GOT3 (cell line): ENCODE results near the gene COPE.

Experiments used
- DNase-seq: peaks from one replicate; lab custom pipeline; 2025; ENCODE audit warnings: mixed read lengths; lab: John Stamatoyannopoulos, UW

COPE gene

DNA sequence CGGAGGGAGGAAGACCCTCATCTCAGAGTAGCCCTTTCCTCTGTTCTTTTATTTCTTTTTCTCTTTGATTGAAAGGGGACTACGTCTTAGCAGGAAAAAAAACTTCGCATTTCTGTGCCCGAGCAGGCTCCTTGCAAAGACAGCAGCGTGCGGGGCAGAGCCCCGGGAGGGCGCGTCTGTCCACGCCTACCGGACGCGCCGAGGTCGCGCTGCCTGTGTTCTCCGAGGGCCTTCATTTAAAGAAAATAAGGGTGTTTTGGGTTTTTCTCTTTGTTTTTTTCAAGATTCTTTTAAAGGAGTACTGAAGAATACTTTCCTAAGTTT lies 52.4 kb downstream of the COPE start:
- DNase-seq: no peak

DNA sequence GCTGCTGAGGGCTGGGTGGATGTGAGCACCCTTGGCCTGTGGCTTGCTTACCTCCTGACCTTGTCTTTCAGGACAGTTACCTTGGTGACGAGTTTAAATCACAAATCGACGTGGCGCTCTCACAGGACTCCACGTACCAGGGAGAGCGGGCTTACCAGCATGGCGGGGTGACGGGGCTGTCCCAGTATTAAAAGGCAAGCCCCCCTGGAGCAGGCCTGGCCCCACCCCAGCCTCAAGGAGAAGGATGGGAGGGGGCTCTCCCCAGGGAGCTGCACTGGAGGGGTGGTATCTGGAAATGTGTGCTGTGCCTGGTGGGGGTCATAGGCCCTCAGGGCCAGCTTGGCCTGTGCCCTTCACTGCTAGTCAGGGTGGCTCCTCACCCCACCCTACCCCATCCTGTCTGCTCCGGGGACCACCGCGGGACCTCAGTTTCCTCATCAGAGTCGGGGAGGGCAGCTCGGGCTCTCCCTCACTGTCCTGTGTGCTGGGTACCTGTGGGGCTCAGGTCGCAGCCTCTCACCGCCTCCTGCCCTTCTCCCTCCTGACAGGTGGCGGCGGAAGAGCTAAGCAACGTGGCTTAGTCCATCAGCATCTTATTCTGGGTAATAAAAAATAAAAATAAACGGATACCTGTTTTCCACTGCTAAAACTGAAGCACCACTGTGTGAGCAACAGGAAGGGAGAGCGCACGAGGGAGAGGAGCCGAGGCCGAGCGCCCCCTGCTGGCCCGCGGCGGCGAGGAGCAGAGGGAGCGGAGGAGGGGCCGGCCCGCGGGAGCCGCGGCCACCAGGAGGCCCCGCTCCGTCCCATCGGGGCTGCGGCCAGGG lies 53.0 kb downstream of the COPE start:
- DNase-seq: no peak

DNA sequence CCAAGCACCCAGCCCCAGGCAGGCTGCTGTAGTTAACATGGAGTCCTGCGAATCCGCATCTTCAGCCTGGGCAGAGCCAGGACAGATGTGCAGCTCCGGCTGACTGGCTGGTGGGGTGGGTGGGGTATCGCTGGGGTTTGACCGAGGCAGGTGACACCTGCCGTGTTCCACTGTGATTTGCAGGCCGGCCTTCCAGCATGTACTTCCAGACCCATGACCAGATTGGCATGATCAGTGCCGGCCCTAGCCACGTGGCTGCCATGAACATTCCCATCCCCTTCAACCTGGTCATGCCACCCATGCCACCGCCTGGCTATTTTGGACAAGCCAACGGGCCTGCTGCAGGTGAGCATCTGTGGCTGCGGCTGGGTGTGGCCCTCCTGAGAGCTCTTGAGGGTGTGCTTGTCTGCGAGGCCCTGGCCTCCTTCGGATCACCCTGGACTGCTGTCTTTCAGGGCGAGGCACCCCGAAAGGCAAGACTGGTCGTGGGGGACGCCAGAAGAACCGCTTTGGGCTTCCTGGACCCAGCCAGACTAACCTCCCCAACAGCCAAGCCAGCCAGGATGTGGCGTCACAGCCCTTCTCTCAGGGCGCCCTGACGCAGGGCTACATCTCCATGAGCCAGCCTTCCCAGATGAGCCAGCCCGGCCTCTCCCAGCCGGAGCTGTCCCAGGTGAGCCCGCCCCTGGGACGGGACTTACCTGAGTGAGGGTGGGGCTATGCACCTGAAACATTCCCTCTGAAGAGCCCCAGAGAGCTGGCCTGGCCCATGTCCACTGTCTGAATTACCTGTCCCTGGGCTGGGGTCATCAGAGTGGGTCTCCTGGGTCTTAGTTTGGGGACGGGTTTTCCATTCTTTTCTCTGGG lies 53.8 kb downstream of the COPE start:
- no peak for DNase-seq

DNA sequence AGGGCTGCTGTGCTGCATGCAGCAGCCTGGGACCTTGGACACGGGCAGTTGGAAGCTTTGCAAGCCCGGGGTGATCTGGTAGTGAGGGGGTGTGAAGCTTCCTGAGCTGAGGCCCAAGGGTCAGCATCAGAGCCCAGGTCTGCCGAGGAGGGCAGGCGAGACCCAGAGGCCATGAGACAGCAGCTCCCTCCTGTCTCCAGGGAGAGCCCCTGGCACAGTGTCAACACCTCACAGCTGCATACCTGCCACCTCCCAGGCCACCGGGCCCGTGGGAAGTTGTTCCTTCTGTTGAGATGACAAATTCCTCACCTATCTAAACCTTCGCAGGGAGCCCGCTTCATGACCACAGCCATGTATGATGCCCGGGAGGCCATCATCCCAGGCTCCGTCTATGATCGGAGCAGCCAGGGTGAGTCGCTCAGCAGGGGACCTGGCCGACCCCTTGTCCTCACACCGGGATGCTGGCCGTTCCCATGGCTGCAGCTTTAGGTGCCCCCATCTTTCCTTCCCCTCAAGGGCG lies 55.3 kb downstream of the COPE start:
- DNase-seq: no peak

DNA sequence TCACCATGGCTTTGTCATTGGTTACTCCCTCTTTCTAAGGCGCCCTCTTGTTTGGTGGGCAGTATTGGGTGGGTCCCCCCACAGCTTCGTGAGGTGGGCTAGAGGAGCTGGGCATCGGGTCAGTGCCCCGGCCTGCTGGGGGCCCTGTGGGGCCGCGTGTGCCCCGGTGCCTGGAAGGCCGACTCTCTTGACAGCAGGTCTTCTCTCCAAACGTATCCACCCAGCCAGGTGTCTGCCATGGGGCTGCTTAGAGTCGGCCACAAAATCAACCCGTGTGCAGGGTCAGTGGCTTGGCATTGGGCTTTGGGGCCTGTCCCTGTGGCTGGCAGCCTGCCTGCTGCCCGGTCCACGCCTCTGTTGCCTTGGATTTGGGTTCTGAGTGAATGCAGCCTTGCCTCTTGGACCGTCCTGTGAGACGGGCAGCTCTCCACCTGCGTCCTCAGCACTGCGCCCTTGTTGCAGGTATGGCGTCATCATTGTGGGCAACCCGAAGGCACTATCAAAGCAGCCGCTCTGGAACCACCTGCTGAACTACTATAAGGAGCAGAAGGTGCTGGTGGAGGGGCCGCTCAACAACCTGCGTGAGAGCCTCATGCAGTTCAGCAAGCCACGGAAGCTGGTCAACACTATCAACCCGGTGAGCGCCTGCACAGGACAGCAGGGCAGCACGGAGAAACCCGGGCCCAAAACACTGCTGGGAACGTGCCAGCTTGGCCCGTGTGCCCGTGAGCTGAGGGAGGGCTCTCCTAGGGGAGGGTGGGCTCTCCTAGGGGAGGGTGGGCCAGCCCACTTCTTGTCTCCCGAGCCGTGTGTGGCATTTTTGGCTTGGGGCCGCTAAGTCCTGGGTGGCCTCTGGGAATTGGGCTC lies 56.0 kb downstream of the COPE start:
- no peak for DNase-seq

DNA sequence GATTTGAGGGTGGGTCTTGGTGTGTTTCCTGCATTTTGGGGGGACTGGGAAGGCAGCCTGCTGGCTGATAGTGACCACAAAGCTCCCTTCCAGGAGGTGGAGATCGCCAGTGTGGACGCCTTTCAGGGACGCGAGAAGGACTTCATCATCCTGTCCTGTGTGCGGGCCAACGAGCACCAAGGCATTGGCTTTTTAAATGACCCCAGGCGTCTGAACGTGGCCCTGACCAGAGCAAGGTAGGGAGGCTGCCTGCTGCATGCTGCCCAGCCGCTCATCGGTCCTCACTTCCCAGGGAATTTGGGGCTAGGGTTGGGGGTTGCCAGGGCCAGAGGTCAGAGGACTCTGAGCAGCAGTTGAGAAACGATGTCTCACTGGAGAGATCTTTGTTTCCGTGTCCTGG lies 57.3 kb downstream of the COPE start:
- no peak for DNase-seq

DNA sequence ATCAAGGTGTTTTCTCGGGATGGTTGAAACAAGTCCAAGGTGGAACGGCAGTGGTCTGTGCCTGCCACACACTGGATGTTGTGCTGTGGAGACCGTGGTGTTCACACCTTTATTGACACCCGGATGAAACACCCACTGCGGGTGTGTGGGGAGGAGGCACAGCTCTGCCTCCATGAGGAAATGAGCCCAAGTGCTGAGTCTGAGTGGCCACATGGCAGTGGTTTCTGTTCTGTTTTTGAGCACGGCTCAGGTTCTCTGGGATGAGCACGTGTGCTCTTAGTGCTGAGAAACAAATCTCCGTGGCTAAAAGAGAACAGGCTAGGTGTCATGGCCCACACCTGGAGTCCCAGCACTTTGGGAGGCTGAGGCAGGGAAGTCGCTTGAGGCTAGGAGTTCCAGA lies 58.0 kb downstream of the COPE start:
- DNase-seq: no peak

DNA sequence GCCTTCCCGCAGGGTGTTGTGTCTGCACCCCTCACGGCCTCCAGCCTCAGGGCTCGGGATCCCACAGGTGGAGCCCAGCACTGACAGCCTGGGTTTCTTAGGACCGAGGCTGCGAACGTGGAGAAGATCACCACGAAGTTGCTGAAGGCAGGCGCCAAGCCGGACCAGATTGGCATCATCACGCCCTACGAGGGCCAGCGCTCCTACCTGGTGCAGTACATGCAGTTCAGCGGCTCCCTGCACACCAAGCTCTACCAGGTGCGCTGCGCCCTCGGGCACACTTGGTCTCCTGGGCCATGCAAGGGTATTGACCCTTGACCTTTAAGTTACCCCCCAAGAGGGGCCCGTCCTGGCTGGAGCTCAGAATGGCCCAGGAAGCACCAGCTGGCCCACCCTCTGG lies 58.5 kb downstream of the COPE start:
- no peak for DNase-seq

DNA sequence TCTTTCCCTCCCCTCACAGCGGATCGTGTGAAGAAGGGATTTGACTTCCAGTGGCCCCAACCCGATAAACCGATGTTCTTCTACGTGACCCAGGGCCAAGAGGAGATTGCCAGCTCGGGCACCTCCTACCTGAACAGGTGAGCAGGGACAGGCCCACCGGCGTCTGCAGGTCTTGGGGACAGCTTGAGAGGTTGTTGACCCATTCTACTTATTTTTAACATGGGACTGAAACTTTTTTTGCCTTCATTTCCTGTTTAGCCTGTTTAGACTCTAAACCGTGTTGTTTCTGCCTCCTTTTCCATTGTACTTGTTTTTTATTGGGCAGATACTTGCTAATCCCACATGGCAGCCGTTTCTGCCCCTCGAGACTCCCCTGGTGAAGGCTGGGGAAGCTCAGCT lies 58.9 kb downstream of the COPE start:
- no peak for DNase-seq

DNA sequence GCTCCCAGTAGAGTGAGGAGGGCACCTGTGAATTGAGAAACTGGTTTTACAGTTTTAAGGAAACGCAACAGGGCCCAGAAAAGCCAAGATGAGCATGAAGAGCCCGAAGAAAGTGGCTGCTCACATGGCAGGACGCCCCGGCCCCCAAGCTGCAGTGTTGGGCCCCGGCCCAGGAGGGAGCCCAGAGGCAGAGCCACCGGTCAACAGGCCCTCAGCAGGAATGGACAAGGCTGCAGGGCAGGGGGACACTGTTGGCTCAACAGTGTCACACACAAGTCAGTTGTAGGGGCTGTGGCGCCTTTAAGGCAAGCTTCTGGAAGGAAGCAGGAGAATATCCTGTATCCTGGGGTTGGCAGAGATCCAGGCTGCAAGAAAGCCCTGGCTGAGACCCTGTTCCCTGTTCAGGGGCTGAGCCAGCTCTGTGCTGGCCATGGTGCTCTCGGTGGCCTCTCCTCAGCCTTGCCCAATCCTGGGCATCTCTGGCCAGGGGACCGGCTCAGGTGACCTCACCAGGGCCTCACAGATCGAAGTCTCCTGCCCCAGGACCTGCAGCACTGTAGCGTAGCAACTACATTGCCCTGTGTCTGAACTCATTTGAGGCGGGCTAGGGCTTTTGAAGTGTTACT lies 59.4 kb downstream of the COPE start:
- DNase-seq: no peak

DNA sequence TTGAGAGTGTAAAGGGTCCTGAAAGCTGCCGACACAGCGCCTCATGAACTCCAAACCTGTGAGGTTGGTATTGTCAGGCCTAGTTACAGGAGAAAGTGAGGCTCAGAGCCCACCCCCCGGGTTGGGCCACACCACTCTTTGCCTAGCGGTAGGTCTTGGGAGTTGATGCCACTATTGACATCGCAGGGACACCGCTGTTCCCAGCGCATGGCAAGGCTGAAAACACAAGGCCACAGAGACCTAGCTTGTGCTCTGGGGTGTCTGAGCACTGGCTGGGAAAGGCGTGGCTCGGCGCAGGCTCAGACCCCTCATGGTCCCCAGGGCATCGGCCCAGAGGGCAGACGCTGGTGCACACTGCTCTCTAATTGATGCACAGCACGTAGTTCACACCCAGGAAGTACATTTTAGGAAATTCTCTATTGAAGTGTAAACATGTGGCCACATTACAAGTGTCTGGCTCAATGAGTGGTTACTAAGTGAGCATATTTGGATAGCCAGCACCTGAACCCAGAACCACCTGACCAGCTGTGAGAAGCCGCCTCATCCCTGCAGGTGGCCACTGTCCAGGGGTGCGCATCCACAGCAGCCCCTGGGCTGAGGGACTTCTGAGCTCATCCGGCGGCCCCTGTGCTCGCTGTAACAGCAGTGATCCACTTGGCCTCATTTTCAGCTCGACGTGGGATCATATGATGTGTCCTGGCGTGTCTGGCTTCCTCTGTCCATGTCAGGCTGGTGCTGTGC lies 60.1 kb downstream of the COPE start:
- DNase-seq: no peak

DNA sequence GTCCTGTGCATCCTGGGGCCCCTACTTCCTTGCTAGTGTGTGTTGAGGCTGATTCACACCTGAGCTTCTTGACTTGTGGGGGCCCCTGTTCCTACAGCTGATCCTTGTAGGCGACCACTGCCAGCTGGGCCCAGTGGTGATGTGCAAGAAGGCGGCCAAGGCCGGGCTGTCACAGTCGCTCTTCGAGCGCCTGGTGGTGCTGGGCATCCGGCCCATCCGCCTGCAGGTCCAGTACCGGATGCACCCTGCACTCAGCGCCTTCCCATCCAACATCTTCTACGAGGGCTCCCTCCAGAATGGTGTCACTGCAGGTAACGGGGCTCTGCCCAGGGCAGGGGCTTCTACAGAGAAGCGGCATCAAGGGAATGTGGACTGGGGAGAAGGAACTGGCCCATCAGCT lies 62.0 kb downstream of the COPE start:
- no peak for DNase-seq

DNA sequence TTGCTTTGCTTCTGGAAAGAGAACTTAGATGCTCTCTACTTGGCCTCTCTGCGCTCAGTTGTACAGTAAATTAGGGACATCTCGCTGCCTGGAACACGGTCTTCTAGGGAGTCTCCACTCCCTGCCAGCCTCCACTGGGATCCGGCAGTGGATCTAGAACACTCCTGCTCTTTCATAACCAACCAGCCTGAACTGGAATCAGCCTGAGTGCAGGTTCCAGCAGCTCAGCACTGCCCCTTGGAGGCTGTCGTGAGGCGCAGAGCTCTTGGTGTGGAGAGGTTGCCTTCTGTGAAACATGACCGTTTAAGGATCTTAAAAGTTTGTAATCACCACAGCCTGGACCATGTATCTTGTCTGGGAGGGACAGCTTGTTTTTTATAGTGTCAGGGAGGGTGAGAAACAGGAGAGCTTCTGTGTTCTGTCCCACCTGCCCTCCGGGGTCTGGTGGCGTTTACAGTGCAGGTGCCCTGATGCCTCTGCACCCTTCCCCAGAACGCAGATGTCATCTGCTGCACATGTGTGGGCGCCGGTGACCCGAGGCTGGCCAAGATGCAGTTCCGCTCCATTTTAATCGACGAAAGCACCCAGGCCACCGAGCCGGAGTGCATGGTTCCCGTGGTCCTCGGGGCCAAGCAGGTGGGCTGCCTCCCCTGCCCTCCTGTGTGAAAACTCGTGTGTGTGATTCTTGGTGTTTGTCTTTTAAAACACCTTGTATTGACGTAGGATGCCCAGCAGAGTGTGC lies 62.6 kb downstream of the COPE start:
- no peak for DNase-seq

DNA sequence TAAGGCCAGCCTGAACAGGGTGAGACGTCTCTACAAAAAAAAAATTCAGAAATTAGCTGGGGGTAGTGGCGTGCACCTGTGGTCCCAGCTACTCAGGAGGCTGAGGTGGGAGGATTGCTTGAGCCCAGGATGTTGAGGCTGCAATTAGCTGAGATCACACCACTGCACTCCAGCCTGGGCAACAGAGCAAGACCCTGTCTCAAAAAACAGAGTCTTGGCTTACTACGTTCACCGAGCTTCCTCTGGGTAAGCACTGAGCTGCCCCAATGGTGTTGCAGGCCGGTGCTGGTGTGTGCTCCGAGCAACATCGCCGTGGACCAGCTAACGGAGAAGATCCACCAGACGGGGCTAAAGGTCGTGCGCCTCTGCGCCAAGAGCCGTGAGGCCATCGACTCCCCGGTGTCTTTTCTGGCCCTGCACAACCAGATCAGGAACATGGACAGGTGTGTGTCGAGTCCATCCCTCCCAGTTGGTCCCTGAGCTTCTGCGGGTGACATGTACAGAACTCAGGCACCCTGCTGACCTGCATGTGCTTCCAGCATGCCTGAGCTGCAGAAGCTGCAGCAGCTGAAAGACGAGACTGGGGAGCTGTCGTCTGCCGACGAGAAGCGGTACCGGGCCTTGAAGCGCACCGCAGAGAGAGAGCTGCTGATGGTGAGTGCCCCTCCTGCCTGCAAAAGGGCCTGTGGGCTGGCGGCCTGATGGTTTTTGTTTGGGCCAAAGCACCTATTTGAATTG lies 63.4 kb downstream of the COPE start:
- no peak for DNase-seq

DNA sequence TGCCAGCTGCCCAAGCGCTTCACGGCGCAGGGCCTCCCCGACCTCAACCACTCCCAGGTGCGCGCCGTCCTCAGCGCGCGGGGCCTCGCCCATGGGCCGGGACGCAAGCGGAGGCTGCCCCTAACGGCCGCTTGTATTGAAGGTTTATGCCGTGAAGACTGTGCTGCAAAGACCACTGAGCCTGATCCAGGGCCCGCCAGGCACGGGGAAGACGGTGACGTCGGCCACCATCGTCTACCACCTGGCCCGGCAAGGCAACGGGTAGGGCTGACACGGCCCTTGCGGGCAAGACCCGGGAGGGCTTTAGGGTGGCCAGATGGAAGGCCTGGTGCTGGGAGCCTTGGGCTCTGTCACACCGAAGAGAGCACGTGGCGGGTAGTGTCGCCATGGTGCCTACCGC lies 64.2 kb downstream of the COPE start:
- DNase-seq: no peak

DNA sequence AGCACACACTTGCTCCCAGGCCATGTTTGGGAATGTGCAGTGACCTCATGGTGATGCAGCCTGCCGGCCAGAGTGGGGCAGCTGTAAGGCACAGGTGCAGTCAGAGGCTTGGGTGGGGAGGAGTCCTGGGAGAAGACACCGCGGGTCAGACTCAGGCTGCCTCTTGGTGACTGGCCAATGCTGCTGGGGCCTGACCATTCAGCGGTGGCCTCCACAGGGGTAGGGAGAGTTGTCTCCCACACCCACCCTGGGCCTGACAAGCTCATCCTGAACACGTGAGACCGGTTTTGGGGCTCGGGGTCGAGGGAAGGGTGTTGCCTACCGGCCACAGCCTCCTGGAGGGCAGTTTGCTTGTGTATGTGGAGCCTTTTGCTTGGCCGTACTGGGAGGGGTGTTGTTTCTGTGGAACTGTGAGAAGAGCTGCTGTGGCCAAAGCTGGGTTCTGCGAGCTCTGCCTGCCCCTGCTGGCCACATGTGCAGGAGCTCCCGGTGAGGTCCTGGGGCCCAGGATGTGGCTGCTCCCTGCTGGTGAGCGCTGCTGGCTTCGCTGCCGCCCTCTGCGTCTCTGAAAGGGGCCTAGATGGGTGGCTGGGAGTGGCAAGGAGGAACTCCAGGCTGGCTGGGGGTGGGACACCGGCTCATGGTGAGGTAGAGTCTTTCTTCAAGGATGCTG lies 65.3 kb downstream of the COPE start:
- DNase-seq: no peak

DNA sequence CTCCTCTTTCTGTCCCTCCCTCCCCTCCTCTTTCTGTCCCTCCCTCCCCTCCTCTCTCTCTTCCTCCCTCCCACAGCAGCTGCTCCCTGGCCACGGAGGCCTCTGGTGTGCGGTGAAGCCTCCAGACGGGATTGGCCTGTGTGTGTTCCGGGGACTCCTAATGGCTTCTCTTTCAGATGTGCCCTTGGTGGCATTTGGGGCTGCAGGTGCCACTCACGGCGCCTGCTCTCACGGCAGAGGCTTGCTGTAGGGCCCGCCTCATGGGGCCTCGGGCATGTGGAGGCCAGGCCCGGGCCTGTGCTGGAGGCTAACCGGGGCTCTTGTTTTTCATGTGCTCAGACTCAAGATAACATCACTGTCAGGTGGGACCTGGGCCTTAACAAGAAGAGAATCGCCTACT lies 66.5 kb downstream of the COPE start:
- no peak for DNase-seq

DNA sequence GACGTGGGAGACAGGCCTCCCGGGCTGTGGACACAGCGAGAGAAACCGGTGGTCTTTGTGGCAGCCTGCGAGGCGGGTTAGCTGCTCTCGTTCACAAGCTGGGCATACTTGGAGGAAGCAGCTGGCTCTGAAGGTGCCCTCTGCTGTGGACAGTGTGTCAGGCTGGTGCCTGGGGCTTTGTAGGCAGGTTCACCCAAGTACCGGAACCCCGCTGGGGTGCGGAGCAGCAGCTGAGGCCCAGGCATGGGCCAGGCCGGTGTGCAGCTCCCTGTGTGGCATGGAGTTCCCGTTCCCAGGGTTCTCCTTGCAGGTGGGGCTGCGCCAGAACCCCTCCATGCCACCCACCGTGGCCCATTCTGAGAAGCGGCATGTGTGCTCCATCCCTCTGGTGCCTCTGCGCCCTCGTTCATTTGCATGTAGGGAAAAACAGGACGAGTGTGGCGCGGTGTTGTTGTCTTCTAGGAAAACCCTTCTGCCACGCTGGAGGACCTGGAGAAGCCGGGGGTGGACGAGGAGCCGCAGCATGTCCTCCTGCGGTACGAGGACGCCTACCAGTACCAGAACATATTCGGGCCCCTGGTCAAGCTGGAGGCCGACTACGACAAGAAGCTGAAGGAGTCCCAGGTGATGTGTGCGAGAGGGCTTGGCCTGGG lies 67.4 kb downstream of the COPE start:
- DNase-seq: no peak
